22Rv1 (cell line): ENCODE measurements around the gene CFAP107.

Experiments
- H3K27ac ChIP-seq: fragments of 450-650 bp; 2 replicates; pipeline ENCODE4 v1.5.1; 2017
- CTCF ChIP-seq: fragments of 450-650 bp; IDR thresholded peaks from 2 replicates; pipeline ENCODE4 v1.5.1; 2017; ENCODE audit warnings: mild to moderate bottlenecking
- ZFX ChIP-seq: fragments of 450-650 bp; IDR thresholded peaks from 2 replicates; pipeline ENCODE4 v1.6.1; 2017; ENCODE audit warnings: antibody characterized with exemption, borderline replicate concordance

CFAP107 gene

GRCh38 chr1:12745992-12746323 is at the start of gene CFAP107:
TSS of gene CFAP107 (plus strand) at chr1:12746200. CDS start at chr1:12746431, 231 bp downstream.
- TF ChIP-seq ZFX (no peak), CTCF (no peak)
- no peak within 1 kb of the TSS for H3K27ac ChIP-seq

GRCh38 chr1:12696658-12697057 is 49.3 kb upstream of the CFAP107 start:
- no peak for TF ChIP-seq CTCF
- no peak for TF ChIP-seq ZFX
- H3K27ac ChIP-seq = no peak overlapping the region

GRCh38 chr1:12697397-12697796 is 48.6 kb upstream of the CFAP107 start:
- TF ChIP-seq CTCF (no peak), ZFX (no peak)
- H3K27ac ChIP-seq = no peak overlapping the region

- TF ChIP-seq CTCF = no peak
- TF ChIP-seq ZFX = no peak
- H3K27ac ChIP-seq = no peak overlapping the region
These were observed 42.1 kb upstream of the CFAP107 start for GRCh38 chr1:12703821-12704451.

GRCh38 chr1:12706061-12706460 is 39.9 kb upstream of the CFAP107 start:
- TF ChIP-seq CTCF = no peak
- no peak for TF ChIP-seq ZFX
- no peak overlapping the region for H3K27ac ChIP-seq

GRCh38 chr1:12708396-12709090 is 37.5 kb upstream of the CFAP107 start:
- TF ChIP-seq CTCF (no peak), ZFX (no peak)
- no peak overlapping the region for H3K27ac ChIP-seq

- no peak for TF ChIP-seq CTCF
- TF ChIP-seq ZFX = no peak
- H3K27ac ChIP-seq = no peak overlapping the region
These were observed 36.9 kb upstream of the CFAP107 start for GRCh38 chr1:12709091-12709491.
